ENCODE results near the gene SLC4A5.

Gene SLC4A5

GRCh38 chr2:74267068-74267467, 76.1 kb downstream of the SLC4A5 start:
- H3K36me3 ChIP-seq (ENCODE audit: insufficient read depth, low read length), result no peaks in the 10 kb centered on the region
- H3K4me1 ChIP-seq (ENCODE audit: insufficient read depth, low read length), result no peaks in the 10 kb centered on the region
- H2AFZ ChIP-seq (ENCODE audit: low read depth, low read length), result no peak overlapping the region
- H3K27me3 ChIP-seq (ENCODE audit: insufficient read depth, low read length), result peaks cover 32% of the 10 kb centered on the region
- no peaks in the 10 kb centered on the region for H3K9me3 ChIP-seq (ENCODE audit: low read length)
- H3K4me3 ChIP-seq (ENCODE audit: low read length), result no peak overlapping the region

DNA sequence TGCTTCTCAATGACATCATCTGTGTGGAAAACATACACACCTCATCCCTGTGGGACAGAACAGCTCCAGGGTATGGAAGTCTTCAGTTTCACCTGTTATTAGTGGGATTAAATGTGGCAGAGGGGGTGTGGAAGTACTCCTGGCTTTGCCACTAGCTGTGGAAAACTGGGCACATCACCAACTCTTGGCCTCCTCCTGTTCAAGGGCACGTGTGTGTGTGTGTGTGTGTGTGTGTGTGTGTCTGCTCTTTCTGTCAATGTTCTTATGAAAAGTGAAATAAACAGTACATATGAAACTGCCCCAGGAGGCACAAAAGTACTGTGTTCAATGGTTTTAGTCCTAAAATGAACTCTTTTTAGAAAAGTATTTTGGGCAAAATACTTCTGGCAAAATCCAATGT, 78.9 kb downstream of the SLC4A5 start:
- H3K27me3 ChIP-seq (ENCODE audit: insufficient read depth, low read length), result peaks cover 28% of the 10 kb centered on the region
- H3K9me3 ChIP-seq (ENCODE audit: low read length), result no peaks in the 10 kb centered on the region
- no peak overlapping the region for H3K4me3 ChIP-seq (ENCODE audit: low read length)
- H3K36me3 ChIP-seq (ENCODE audit: insufficient read depth, low read length), result no peaks in the 10 kb centered on the region
- no peak overlapping the region for H2AFZ ChIP-seq (ENCODE audit: low read depth, low read length)
- no peaks in the 10 kb centered on the region for H3K4me1 ChIP-seq (ENCODE audit: insufficient read depth, low read length)

DNA sequence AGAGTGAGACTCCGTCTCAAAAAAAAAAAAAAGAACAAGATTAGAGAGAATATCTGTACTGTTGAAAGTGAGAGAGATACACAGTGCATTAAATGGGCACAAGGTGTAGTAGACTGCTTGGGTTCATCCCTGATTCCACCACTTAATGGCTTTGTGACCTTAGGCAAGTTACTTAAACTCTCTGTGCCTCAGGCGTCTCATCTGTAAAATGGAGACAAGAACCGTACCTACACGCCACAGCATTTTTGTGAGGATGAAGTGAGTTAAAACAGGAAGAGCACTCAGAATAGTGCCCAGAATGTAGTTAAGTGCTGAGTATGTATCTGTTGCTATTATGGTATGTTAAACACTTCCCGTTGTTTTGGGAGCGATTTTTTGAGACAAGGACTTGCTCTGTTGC, 80.5 kb downstream of the SLC4A5 start:
- no peaks in the 10 kb centered on the region for H3K36me3 ChIP-seq (ENCODE audit: insufficient read depth, low read length)

DNA sequence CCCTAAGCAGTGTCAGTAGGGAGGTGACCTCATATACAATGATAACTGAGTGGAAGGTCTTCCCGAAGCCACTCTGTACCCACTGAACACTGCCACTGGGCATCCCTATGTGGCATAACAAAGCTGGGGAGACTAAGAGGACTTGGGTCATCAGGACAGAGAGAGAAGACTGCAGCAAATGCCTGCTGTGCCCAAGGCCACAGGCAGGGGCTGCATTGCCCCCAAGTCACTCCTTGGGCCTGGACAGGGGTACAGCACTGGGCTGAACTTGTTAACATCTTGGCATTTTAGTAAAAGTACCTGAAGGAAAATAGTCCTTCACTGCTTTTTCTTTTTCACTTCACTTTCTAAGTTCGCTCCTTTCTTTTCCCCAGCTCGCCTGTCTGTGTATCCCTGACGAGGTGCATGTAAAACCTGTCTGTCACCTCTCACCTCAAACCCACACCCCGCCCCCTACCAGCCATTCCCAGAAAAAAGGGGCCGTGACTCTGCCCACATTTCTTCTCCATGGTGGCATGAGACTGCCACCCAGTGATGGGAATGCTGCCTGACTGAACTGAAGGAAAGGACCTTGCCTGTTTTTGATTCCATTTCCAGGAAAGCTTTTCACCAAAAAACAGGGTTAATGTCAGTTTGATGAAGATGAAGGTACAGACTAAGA, 81.9 kb downstream of the SLC4A5 start:
- no peaks in the 10 kb centered on the region for H3K9me3 ChIP-seq (ENCODE audit: low read length)
- H3K36me3 ChIP-seq (ENCODE audit: insufficient read depth, low read length), result no peaks in the 10 kb centered on the region
- H2AFZ ChIP-seq (ENCODE audit: low read depth, low read length), result no peak overlapping the region
- peaks cover 28% of the 10 kb centered on the region for H3K27me3 ChIP-seq (ENCODE audit: insufficient read depth, low read length)
- H3K4me3 ChIP-seq (ENCODE audit: low read length), result no peak overlapping the region
- no peaks in the 10 kb centered on the region for H3K4me1 ChIP-seq (ENCODE audit: insufficient read depth, low read length)

More for the DNA sequence above, 80.5 kb downstream of the SLC4A5 start:
- H3K4me3 ChIP-seq (ENCODE audit: low read length), result no peak overlapping the region
- H3K4me1 ChIP-seq (ENCODE audit: insufficient read depth, low read length), result no peaks in the 10 kb centered on the region
- H3K27me3 ChIP-seq (ENCODE audit: insufficient read depth, low read length), result peaks cover 28% of the 10 kb centered on the region
- no peaks in the 10 kb centered on the region for H3K9me3 ChIP-seq (ENCODE audit: low read length)
- H2AFZ ChIP-seq (ENCODE audit: low read depth, low read length), result no peak overlapping the region

- H3K9me3 ChIP-seq (ENCODE audit: low read length), result no peaks in the 10 kb centered on the region
- H3K27me3 ChIP-seq (ENCODE audit: insufficient read depth, low read length), result peaks cover 25% of the 10 kb centered on the region
- H3K4me1 ChIP-seq (ENCODE audit: insufficient read depth, low read length), result no peaks in the 10 kb centered on the region
- H2AFZ ChIP-seq (ENCODE audit: low read depth, low read length), result no peak overlapping the region
- H3K4me3 ChIP-seq (ENCODE audit: low read length), result no peak overlapping the region
- H3K36me3 ChIP-seq (ENCODE audit: insufficient read depth, low read length), result no peaks in the 10 kb centered on the region
These were observed 82.7 kb downstream of the SLC4A5 start for GRCh38 chr2:74260495-74260894.

DNA sequence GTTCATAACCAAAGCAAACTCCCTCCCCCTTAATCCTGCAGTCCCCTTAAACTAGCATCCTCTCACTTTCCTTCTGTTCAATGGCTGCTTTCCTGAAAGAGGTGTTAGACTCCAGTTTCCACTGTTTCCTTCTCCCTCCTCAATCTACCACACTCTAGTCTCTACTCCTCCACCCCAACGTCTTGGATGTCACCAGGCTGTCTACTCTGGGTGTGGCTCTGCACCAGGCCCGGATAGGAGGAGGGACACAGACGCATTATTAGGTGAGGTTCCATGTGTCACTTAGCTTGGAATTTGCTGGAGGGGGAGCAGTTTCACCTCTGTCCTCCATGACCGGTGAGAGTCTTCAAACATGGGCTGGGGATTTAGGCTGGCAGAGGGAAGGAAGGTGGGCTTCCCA, 83.5 kb downstream of the SLC4A5 start:
- H3K36me3 ChIP-seq (ENCODE audit: insufficient read depth, low read length), result no peaks in the 10 kb centered on the region
- no peak overlapping the region for H3K4me3 ChIP-seq (ENCODE audit: low read length)
- no peaks in the 10 kb centered on the region for H3K4me1 ChIP-seq (ENCODE audit: insufficient read depth, low read length)
- no peaks in the 10 kb centered on the region for H3K9me3 ChIP-seq (ENCODE audit: low read length)
- no peak overlapping the region for H2AFZ ChIP-seq (ENCODE audit: low read depth, low read length)
- H3K27me3 ChIP-seq (ENCODE audit: insufficient read depth, low read length), result peaks cover 20% of the 10 kb centered on the region

GRCh38 chr2:74259191-74259590, 84.0 kb downstream of the SLC4A5 start:
- Histone ChIP-seq H3K4me1 (ENCODE audit: insufficient read depth, low read length) (no peaks in the 10 kb centered on the region), H3K36me3 (ENCODE audit: insufficient read depth, low read length) (no peaks in the 10 kb centered on the region), H3K27me3 (ENCODE audit: insufficient read depth, low read length) (peaks cover 20% of the 10 kb centered on the region), H3K4me3 (ENCODE audit: low read length) (no peak overlapping the region), H2AFZ (ENCODE audit: low read depth, low read length) (no peak overlapping the region), H3K9me3 (ENCODE audit: low read length) (no peaks in the 10 kb centered on the region)

GRCh38 chr2:74255660-74256213, 87.5 kb downstream of the SLC4A5 start:
- H2AFZ ChIP-seq (ENCODE audit: low read depth, low read length), result no peak overlapping the region
- H3K4me1 ChIP-seq (ENCODE audit: insufficient read depth, low read length), result no peaks in the 10 kb centered on the region
- H3K27me3 ChIP-seq (ENCODE audit: insufficient read depth, low read length), result peaks cover 15% of the 10 kb centered on the region
- no peaks in the 10 kb centered on the region for H3K9me3 ChIP-seq (ENCODE audit: low read length)
- H3K4me3 ChIP-seq (ENCODE audit: low read length), result no peak overlapping the region
- H3K36me3 ChIP-seq (ENCODE audit: insufficient read depth, low read length), result no peaks in the 10 kb centered on the region

GRCh38 chr2:74253971-74254310, 89.3 kb downstream of the SLC4A5 start:
- no peaks in the 10 kb centered on the region for H3K27me3 ChIP-seq (ENCODE audit: insufficient read depth, low read length)
- H3K4me3 ChIP-seq (ENCODE audit: low read length), result no peak overlapping the region
- H2AFZ ChIP-seq (ENCODE audit: low read depth, low read length), result no peak overlapping the region
- H3K36me3 ChIP-seq (ENCODE audit: insufficient read depth, low read length), result no peaks in the 10 kb centered on the region
- H3K4me1 ChIP-seq (ENCODE audit: insufficient read depth, low read length), result no peaks in the 10 kb centered on the region
- no peaks in the 10 kb centered on the region for H3K9me3 ChIP-seq (ENCODE audit: low read length)

DNA sequence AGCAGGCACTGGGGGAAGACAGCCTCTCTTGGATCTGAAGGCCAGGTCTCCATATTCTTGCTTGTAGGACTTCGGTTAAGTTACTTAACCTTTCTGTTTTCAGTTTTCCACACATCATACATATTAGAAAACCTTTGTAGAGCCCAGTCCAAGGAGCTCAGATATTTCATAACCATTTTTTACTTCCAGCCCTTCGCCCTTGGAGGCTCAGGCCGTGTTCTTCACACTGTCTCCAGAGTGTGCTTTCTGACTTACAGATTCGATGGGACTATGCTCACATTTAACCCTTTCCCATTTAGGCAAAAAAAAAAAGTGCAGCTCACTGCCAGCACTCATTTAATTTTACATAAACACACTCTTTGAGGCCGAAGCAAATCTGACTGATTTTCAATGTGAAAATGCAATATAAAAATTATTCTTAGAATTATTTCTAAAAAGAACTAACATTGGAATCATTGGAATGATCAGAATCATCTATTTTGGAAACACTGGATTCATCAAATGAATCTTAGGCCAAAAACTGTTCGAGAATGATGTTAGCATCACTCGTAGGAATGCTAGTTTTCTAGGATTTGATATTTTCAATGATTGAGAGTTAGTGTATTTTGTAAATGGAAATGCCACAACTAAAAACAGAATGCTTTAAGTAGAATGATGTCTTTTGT, 89.8 kb downstream of the SLC4A5 start:
- Histone ChIP-seq H3K27me3 (ENCODE audit: insufficient read depth, low read length) (no peaks in the 10 kb centered on the region), H3K36me3 (ENCODE audit: insufficient read depth, low read length) (no peaks in the 10 kb centered on the region), H3K4me3 (ENCODE audit: low read length) (no peak overlapping the region), H3K9me3 (ENCODE audit: low read length) (no peaks in the 10 kb centered on the region), H3K4me1 (ENCODE audit: insufficient read depth, low read length) (no peaks in the 10 kb centered on the region), H2AFZ (ENCODE audit: low read depth, low read length) (no peak overlapping the region)

GRCh38 chr2:74252862-74253261, 90.4 kb downstream of the SLC4A5 start:
- H3K27me3 ChIP-seq (ENCODE audit: insufficient read depth, low read length), result no peaks in the 10 kb centered on the region
- no peaks in the 10 kb centered on the region for H3K36me3 ChIP-seq (ENCODE audit: insufficient read depth, low read length)
- no peak overlapping the region for H2AFZ ChIP-seq (ENCODE audit: low read depth, low read length)
- no peak overlapping the region for H3K4me3 ChIP-seq (ENCODE audit: low read length)
- no peaks in the 10 kb centered on the region for H3K9me3 ChIP-seq (ENCODE audit: low read length)
- no peaks in the 10 kb centered on the region for H3K4me1 ChIP-seq (ENCODE audit: insufficient read depth, low read length)

- Histone ChIP-seq H3K9me3 (ENCODE audit: low read length) (no peaks in the 10 kb centered on the region), H3K4me3 (ENCODE audit: low read length) (no peak overlapping the region), H3K4me1 (ENCODE audit: insufficient read depth, low read length) (no peaks in the 10 kb centered on the region)
These were observed 91.2 kb downstream of the SLC4A5 start for GRCh38 chr2:74252036-74252435.

DNA sequence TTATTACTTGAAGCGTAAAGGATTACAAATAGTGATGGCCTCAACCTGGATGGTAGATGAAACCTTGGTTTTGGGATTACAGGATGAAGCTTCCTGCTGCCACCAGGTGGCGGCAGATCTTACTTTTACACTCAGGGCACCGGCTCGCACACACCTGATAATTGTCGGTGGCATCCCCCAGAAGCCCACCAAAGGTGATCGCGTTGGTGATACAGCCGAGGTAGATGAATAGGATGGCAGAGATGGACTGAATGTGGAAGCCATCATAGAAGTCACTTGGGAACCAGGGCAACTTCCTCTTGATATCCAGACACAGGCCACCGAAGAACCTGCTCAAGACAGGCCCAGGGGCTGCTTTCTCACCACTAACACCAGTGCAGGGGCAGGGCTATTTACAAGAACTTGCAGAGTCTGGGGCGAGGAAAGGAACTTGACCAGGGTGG, 93.0 kb downstream of the SLC4A5 start:
- Histone ChIP-seq H3K27me3 (ENCODE audit: insufficient read depth, low read length) (no peaks in the 10 kb centered on the region), H2AFZ (ENCODE audit: low read depth, low read length) (no peak overlapping the region), H3K36me3 (ENCODE audit: insufficient read depth, low read length) (no peaks in the 10 kb centered on the region), H3K4me1 (ENCODE audit: insufficient read depth, low read length) (no peaks in the 10 kb centered on the region), H3K4me3 (ENCODE audit: low read length) (no peak overlapping the region), H3K9me3 (ENCODE audit: low read length) (no peaks in the 10 kb centered on the region)

More at GRCh38 chr2:74252036-74252435, 91.2 kb downstream of the SLC4A5 start:
- no peak overlapping the region for H2AFZ ChIP-seq (ENCODE audit: low read depth, low read length)
- no peaks in the 10 kb centered on the region for H3K27me3 ChIP-seq (ENCODE audit: insufficient read depth, low read length)
- no peaks in the 10 kb centered on the region for H3K36me3 ChIP-seq (ENCODE audit: insufficient read depth, low read length)
